HCT116 (cell line): Measurements from ENCODE around the gene DEFB132. TPM values are rescaled to one million over a fixed set of nuclear protein-coding genes. Genes with fewer than 3 reads are reported as not detected.

ENCODE experiments used
- ATAC-seq: fragments of 200-7000 bp; cut with Tn5 transposase; 2 replicates; pipeline ENCODE4 v1.9.1; 2020; ENCODE audit warnings: mild to moderate bottlenecking, moderate library complexity
- BruUV-seq: library from RNA; stranded (reverse); fragments of 400-500 nt; replicated peaks from 2 replicates; lab custom pipeline; 2021; lab: Mats Ljungman, UMichigan
- CTCF ChIA-PET: fragments of 300-600 bp; sonication (Branson Sonifier 250); formaldehyde crosslinking; loops from one replicate; lab custom pipeline; 2021; ENCODE audit warnings: antibody characterized with exemption; lab: Charles Lee
- POLR2A ChIA-PET: fragments of 300-600, 350-600 bp; sonication (Branson Sonifier 250); formaldehyde crosslinking; loops from one replicate; lab custom pipeline; 2021; ENCODE audit warnings: antibody characterized with exemption; lab: Charles Lee
- RAD21 ChIA-PET, 2 experiments: fragments of 300-600 bp; sonication (Branson Sonifier 250); formaldehyde crosslinking; loops; one replicate each; lab custom pipeline; 2023; ENCODE audit warnings: low total read pairs in 2 of 2; ENCODE audit not compliant: uncharacterized antibody in 2 of 2, unreplicated experiment in 2 of 2, low non-redundant PET in 1 of 2; lab: Charles Lee
- DNase-seq: peaks from one replicate; pipeline ENCODE4 v3.0.0-alpha.2; 2010; ENCODE audit warnings: low read depth, low spot score
- H2AFZ ChIP-seq: fragments of 200-600 bp; shearing (Covaris generic), sonication (generic); 2 replicates; pipeline ENCODE4 v1.6.1; 2017; ENCODE audit warnings: low read depth, mixed run types, mixed read lengths, antibody characterized with exemption, low read length; ENCODE audit not compliant: poor library complexity, severe bottlenecking
- H3K27ac ChIP-seq: 2 replicates; pipeline ENCODE4 v1.5.1; 2012; ENCODE audit warnings: low read depth, low read length
- H3K27me3 ChIP-seq: fragments of 200-600 bp; sonication (generic); 2 replicates; pipeline ENCODE4 v1.6.1; 2016; ENCODE audit warnings: mixed run types, low read length, mixed read lengths; ENCODE audit not compliant: insufficient read depth
- H3K36me3 ChIP-seq, 2 experiments: fragments of 200-500 bp in 1 of 2; fragments of 200-600 bp in 1 of 2; sonication (Bioruptor generic) in 1 of 2; sonication (generic) in 1 of 2; 2 replicates each; pipeline versions ENCODE4 v1.5.1 to v1.6.1; 2014 to 2016; ENCODE audit warnings: low read length in 2 of 2, inconsistent platforms in 1 of 2, mixed read lengths in 1 of 2, mixed run types in 1 of 2; ENCODE audit not compliant: insufficient read depth in 2 of 2, control insufficient read depth in 1 of 2
- H3K4me1 ChIP-seq, 2 experiments: fragments of 200-600 bp in 1 of 2; sonication (generic) in 1 of 2; 2 replicates each; pipeline versions ENCODE4 v1.5.1 to v1.6.1; 2012 to 2017; ENCODE audit warnings: low read length in 2 of 2, inconsistent platforms in 1 of 2, mild to moderate bottlenecking in 1 of 2, mixed read lengths in 1 of 2, mixed run types in 1 of 2, moderate library complexity in 1 of 2; ENCODE audit not compliant: insufficient read depth in 2 of 2, control insufficient read depth in 1 of 2
- H3K4me2 ChIP-seq: fragments of 200-600 bp; sonication (generic); 2 replicates; pipeline ENCODE4 v1.6.1; 2017; ENCODE audit warnings: mixed run types, low read length, mixed read lengths
- H3K4me3 ChIP-seq, 2 experiments: fragments of 200-600 bp in 1 of 2; sonication (generic) in 1 of 2; replicated peaks in 1 of 2; 2 replicates each; pipeline ENCODE4 v1.5.1; 2011 to 2016; ENCODE audit warnings: low read length in 2 of 2, control low read depth in 1 of 2, low read depth in 1 of 2, mild to moderate bottlenecking in 1 of 2, mixed read lengths in 1 of 2, mixed run types in 1 of 2
- H3K79me2 ChIP-seq: fragments of 200-600 bp; sonication (generic); 2 replicates; pipeline ENCODE4 v1.6.1; 2017; ENCODE audit warnings: mild to moderate bottlenecking, mixed run types, low read length, moderate library complexity, mixed read lengths; ENCODE audit not compliant: insufficient read depth
- H3K9ac ChIP-seq: fragments of 200-600 bp; sonication (generic); 2 replicates; pipeline ENCODE4 v1.6.1; 2016; ENCODE audit warnings: low read length, mixed read lengths
- H3K9me2 ChIP-seq: fragments of 200-600 bp; sonication (generic), shearing (Covaris generic); 2 replicates; pipeline ENCODE4 v1.6.1; 2017; ENCODE audit warnings: mixed run types, mild to moderate bottlenecking, moderate library complexity; ENCODE audit not compliant: insufficient read depth
- H3K9me3 ChIP-seq, 2 experiments: fragments of 200-500 bp in 1 of 2; fragments of 200-600 bp in 1 of 2; sonication (Bioruptor generic) in 1 of 2; sonication (generic) in 1 of 2; 2 replicates each; pipeline ENCODE4 v1.6.1; 2014 to 2017; ENCODE audit warnings: low read length in 2 of 2, mixed read lengths in 2 of 2, inconsistent platforms in 1 of 2, low read depth in 1 of 2, mild to moderate bottlenecking in 1 of 2, mixed run types in 1 of 2, moderate library complexity in 1 of 2; ENCODE audit not compliant: control insufficient read depth in 1 of 2, insufficient read depth in 1 of 2
- H4K20me1 ChIP-seq: fragments of 200-600 bp; sonication (generic), shearing (Covaris generic); 2 replicates; pipeline ENCODE4 v1.6.1; 2017; ENCODE audit warnings: mixed run types, mild to moderate bottlenecking, moderate library complexity; ENCODE audit not compliant: insufficient read depth
- CEBPB ChIP-seq: IDR thresholded peaks from 2 replicates; pipeline ENCODE4 v1.6.1; 2012; ENCODE audit warnings: low read depth
- EGR1 ChIP-seq: IDR thresholded peaks from 2 replicates; pipeline ENCODE4 v1.6.1; 2012; ENCODE audit warnings: low read depth
- ELF1 ChIP-seq: IDR thresholded peaks from 2 replicates; pipeline ENCODE4 v1.6.1; 2012; ENCODE audit warnings: low read depth, borderline replicate concordance
- FOSL1 ChIP-seq: IDR thresholded peaks from 2 replicates; pipeline ENCODE4 v1.6.1; 2012; ENCODE audit warnings: low read depth
- JUND ChIP-seq: IDR thresholded peaks from 2 replicates; pipeline ENCODE4 v1.6.1; 2012
- POLR2AphosphoS5 ChIP-seq: IDR thresholded peaks from 2 replicates; pipeline ENCODE4 v1.6.1; 2011; ENCODE audit warnings: mild to moderate bottlenecking, low read depth, low read length, moderate library complexity
- RAD21 ChIP-seq: IDR thresholded peaks from 2 replicates; pipeline ENCODE4 v1.6.1; 2012; ENCODE audit warnings: low read depth, mild to moderate bottlenecking
- REST ChIP-seq: IDR thresholded peaks from 2 replicates; pipeline ENCODE4 v1.6.1; 2012; ENCODE audit warnings: low read depth
- SIN3A ChIP-seq: IDR thresholded peaks from 2 replicates; pipeline ENCODE4 v1.6.1; 2012; ENCODE audit warnings: low read depth
- SP1 ChIP-seq: IDR thresholded peaks from 2 replicates; pipeline ENCODE4 v1.6.1; 2012; ENCODE audit warnings: low read depth
- SRF ChIP-seq: IDR thresholded peaks from 2 replicates; pipeline ENCODE4 v1.6.1; 2012; ENCODE audit warnings: low read depth
- YY1 ChIP-seq: IDR thresholded peaks from 2 replicates; pipeline ENCODE4 v1.6.1; 2011; ENCODE audit warnings: low read length, low read depth, moderate library complexity, mild to moderate bottlenecking; ENCODE audit not compliant: insufficient replicate concordance; ENCODE audit errors: extremely low read depth
- ZFX ChIP-seq: fragments of 450-650 bp; IDR thresholded peaks from 2 replicates; pipeline ENCODE4 v1.6.1; 2017
- intact Hi-C: fragments of 100-400 bp; cut with micrococcal nuclease; formaldehyde crosslinking; loops from 2 replicates; pipeline ENCODE4 v1.10.0; 2022
- total RNA-seq: library from RNA; stranded (reverse); gene quantifications from one replicate; pipeline ENCODE4 v1.2.1, GENCODE V29; 2021; ENCODE audit not compliant: unreplicated experiment

The DEFB132 gene
- total RNA-seq, 1 experiment from 2014 or later, result not detected

- Histone ChIP-seq H3K27me3 (no peaks in the 10 kb centered on the region), H2AFZ (no peak overlapping the region), H3K36me3 (no peaks in the 10 kb centered on the region), H3K4me3 (no peak overlapping the region), H3K4me1 (peaks cover 0 to 12% of the 10 kb centered on the region in 2 experiments; a peak in 2 of 4 replicates), H3K9me2 (no peaks in the 10 kb centered on the region), H3K79me2 (no peaks in the 10 kb centered on the region), H3K4me2 (no peak overlapping the region), H3K27ac (no peak overlapping the region), H3K9ac (no peak overlapping the region), H3K9me3 (no peaks in the 10 kb centered on the region), H4K20me1 (no peaks in the 10 kb centered on the region)
- ChIA-PET POLR2A (no interaction called here), CTCF (no interaction called here), RAD21 (no interaction called here)
- DNase-seq (no peak), ATAC-seq (no peak)
- TF ChIP-seq JUND (no peak), RAD21 (0 out of 2 replicates have a peak, but pooled peaks have one; percentile 17)
- intact Hi-C loops, result no loop called here
- BruUV-seq, result no TSS peak
Measured at GRCh38 chr20:309306-309840, 51.8 kb downstream of the DEFB132 start.

GRCh38 chr20:309841-310644 is 52.5 kb downstream of the DEFB132 start:
- Histone ChIP-seq H3K27ac (no peak overlapping the region), H3K4me1 (peaks cover 0 to 12% of the 10 kb centered on the region in 2 experiments; a peak in 2 of 4 replicates), H3K79me2 (no peaks in the 10 kb centered on the region), H3K4me2 (no peak overlapping the region), H3K4me3 (no peak overlapping the region), H4K20me1 (no peaks in the 10 kb centered on the region), H3K9me3 (no peaks in the 10 kb centered on the region), H3K27me3 (no peaks in the 10 kb centered on the region), H3K36me3 (no peaks in the 10 kb centered on the region), H2AFZ (no peak overlapping the region), H3K9me2 (no peaks in the 10 kb centered on the region)
- ChIA-PET CTCF (no interaction called here), RAD21 (no interaction called here)
- no TSS peak for BruUV-seq
- DNase-seq, result no peak
- intact Hi-C loops, result no loop called here
- TF ChIP-seq SP1 (no peak), RAD21 (no peak), EGR1 (no peak), SRF (no peak), POLR2AphosphoS5 (no peak), CEBPB (no peak), ZFX (no peak), JUND (no peak), SIN3A (no peak), FOSL1 (no peak), ELF1 (no peak), REST (no peak), YY1 (no peak)
- TF ChIP-seq, all 23 proteins: peak for 0
- POLR2A ChIA-PET, result interaction anchor here (1.0 kb wide), 1 partner anchor 14 kb away, joined by 3 read pairs; no protein-coding TSS in a partner anchor
- ATAC-seq, result peak; percentile 81
- H3K9ac ChIP-seq, result no peak overlapping the region
